DND-41 (cell line): Measurements from ENCODE around the gene NTN1.

ENCODE experiments used
- ATAC-seq: fragments of 200-7000 bp; cut with Tn5 transposase; 3 replicates; pipeline ENCODE4 v1.9.1; 2021; ENCODE audit warnings: low read depth; ENCODE audit not compliant: insufficient read depth
- DNase-seq: peaks from one replicate; pipeline ENCODE4 v3.0.0-alpha.2; 2020
- H2AFZ ChIP-seq: 2 replicates; pipeline ENCODE4 v1.6.0; 2012; ENCODE audit warnings: low read depth, low read length
- H3K27ac ChIP-seq: 2 replicates; pipeline ENCODE4 v1.5.1; 2012; ENCODE audit warnings: low read length, inconsistent platforms
- H3K27me3 ChIP-seq: fragments of 200-600 bp; sonication (generic); 2 replicates; pipeline ENCODE4 v1.6.0; 2012; ENCODE audit warnings: low read length, mild to moderate bottlenecking, inconsistent platforms; ENCODE audit not compliant: insufficient read depth, poor library complexity
- H3K36me3 ChIP-seq: 2 replicates; pipeline ENCODE4 v1.5.1; 2012; ENCODE audit warnings: low read length, inconsistent platforms; ENCODE audit not compliant: insufficient read depth
- H3K4me1 ChIP-seq: 2 replicates; pipeline ENCODE4 v1.5.1; 2012; ENCODE audit warnings: mild to moderate bottlenecking, low read length; ENCODE audit not compliant: insufficient read depth
- H3K4me2 ChIP-seq: 2 replicates; pipeline ENCODE4 v1.6.0; 2012; ENCODE audit warnings: mild to moderate bottlenecking, moderate library complexity, low read length, inconsistent platforms; ENCODE audit not compliant: insufficient read depth
- H3K4me3 ChIP-seq, 2 experiments: fragments of 200-600 bp in 1 of 2; shearing (Covaris generic) in 1 of 2; 2 replicates each; pipeline ENCODE4 v1.5.1; 2012 to 2016; ENCODE audit warnings: inconsistent platforms in 2 of 2, low read length in 2 of 2, mild to moderate bottlenecking in 2 of 2, low read depth in 1 of 2, moderate library complexity in 1 of 2
- H3K79me2 ChIP-seq: 2 replicates; pipeline ENCODE4 v1.6.0; 2012; ENCODE audit warnings: low read length, inconsistent platforms; ENCODE audit not compliant: insufficient read depth
- H3K9ac ChIP-seq: 2 replicates; pipeline ENCODE4 v1.6.0; 2012; ENCODE audit warnings: low read depth, mild to moderate bottlenecking, inconsistent platforms, low read length, moderate library complexity
- H3K9me3 ChIP-seq: 2 replicates; pipeline ENCODE4 v1.5.1; 2012; ENCODE audit warnings: low read length, moderate library complexity, mild to moderate bottlenecking, inconsistent platforms; ENCODE audit not compliant: insufficient read depth, severe bottlenecking
- H4K20me1 ChIP-seq: 2 replicates; pipeline ENCODE4 v1.6.0; 2012; ENCODE audit warnings: low read length; ENCODE audit not compliant: insufficient read depth
- EZH2 ChIP-seq: IDR thresholded peaks from 3 replicates; pipeline ENCODE4 v1.6.1; 2012; ENCODE audit warnings: borderline replicate concordance, low read depth, mild to moderate bottlenecking, moderate library complexity, low read length, inconsistent platforms; ENCODE audit not compliant: severe bottlenecking
- TF ChIP-seq, protein P1 (sequence below): IDR thresholded peaks from 2 replicates; pipeline ENCODE4 v1.5.1; 2012; ENCODE audit warnings: borderline replicate concordance, low read length, moderate library complexity, mild to moderate bottlenecking; ENCODE audit not compliant: poor library complexity, severe bottlenecking; ENCODE audit errors: extremely low read depth

The NTN1 gene

DNA sequence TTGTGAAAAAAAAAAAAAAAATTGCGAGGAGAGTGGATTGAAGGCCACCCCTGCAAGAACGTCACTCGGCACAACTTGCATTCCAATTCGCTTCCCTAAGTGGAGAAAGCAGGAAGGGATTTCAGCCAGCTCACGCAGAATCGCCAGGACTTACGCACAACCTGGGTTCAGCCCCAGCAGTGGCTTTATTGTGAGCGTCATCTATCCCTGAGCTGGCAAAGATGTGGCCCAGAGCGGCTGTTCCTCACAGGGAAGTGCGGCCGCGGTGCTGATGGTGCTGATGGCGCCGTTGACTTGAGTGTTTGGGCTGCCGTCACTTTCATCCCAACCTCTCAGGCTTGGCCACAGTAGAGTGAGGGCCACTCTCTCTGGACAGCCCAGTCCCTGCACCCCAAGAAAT, 197.6 kb downstream of the NTN1 start:
- Histone ChIP-seq H3K27me3 (no peaks in the 10 kb centered on the region), H3K79me2 (no peaks in the 10 kb centered on the region), H2AFZ (no peak overlapping the region), H3K4me3 (no peak overlapping the region), H3K27ac (no peak overlapping the region), H3K9me3 (peaks cover 11% of the 10 kb centered on the region), H3K9ac (no peak overlapping the region), H3K36me3 (no peaks in the 10 kb centered on the region), H3K4me2 (no peak overlapping the region), H4K20me1 (no peaks in the 10 kb centered on the region; the same call in 1 of the 2 replicates), H3K4me1 (no peaks in the 10 kb centered on the region)
- DNase-seq (no peak), ATAC-seq (no peak)
- TF ChIP-seq EZH2, result no peak
- TF ChIP-seq, protein P1, sequence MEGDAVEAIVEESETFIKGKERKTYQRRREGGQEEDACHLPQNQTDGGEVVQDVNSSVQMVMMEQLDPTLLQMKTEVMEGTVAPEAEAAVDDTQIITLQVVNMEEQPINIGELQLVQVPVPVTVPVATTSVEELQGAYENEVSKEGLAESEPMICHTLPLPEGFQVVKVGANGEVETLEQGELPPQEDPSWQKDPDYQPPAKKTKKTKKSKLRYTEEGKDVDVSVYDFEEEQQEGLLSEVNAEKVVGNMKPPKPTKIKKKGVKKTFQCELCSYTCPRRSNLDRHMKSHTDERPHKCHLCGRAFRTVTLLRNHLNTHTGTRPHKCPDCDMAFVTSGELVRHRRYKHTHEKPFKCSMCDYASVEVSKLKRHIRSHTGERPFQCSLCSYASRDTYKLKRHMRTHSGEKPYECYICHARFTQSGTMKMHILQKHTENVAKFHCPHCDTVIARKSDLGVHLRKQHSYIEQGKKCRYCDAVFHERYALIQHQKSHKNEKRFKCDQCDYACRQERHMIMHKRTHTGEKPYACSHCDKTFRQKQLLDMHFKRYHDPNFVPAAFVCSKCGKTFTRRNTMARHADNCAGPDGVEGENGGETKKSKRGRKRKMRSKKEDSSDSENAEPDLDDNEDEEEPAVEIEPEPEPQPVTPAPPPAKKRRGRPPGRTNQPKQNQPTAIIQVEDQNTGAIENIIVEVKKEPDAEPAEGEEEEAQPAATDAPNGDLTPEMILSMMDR, result no peak

DNA sequence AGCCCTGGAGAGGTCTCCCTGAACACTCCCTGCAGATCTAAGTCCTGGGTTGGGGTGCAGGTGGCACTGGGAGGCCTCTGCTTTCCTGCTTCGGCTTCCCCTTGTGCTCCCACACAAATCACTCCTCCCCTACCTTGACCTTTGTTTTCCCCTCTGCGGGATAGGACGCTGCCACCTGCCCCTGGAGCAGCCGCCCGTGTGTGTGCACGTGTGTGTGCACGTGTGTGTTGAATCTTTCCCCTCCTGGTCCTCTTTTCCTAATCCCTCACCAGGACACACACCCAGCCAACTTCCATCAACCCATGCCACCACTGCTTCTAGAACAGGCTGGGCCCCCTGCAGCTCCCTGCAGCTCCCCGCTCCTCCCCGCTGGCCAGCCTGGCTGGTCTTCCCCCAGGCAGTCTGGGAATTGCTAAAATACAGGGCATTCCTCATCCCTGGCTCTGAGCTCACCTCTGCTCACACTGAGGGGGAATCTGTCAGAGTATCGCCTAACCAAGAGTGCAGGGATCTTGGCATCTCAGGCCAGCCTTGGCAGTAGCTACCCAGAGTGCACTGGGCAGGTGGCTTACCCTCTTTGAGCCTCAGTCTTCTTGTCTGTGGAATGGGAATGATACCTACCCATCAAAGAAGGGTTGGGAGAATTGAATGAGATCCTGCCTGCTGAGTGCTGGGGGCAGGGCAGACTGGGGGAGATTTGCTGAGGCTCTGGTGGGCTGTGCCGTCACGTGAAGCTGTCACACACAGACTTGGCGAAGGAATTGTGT, 198.5 kb downstream of the NTN1 start:
- DNase-seq, result no peak
- Histone ChIP-seq H3K4me1 (no peaks in the 10 kb centered on the region), H3K27me3 (no peaks in the 10 kb centered on the region), H3K79me2 (no peaks in the 10 kb centered on the region), H3K27ac (no peak overlapping the region), H4K20me1 (no peaks in the 10 kb centered on the region; the same call in 1 of the 2 replicates), H3K4me2 (no peak overlapping the region), H3K36me3 (no peaks in the 10 kb centered on the region), H3K4me3 (no peak overlapping the region), H3K9me3 (peaks cover 11% of the 10 kb centered on the region), H2AFZ (no peak overlapping the region), H3K9ac (no peak overlapping the region)
- ATAC-seq, result no peak
- TF ChIP-seq, protein P1, result no peak
- TF ChIP-seq EZH2, result no peak

DNA sequence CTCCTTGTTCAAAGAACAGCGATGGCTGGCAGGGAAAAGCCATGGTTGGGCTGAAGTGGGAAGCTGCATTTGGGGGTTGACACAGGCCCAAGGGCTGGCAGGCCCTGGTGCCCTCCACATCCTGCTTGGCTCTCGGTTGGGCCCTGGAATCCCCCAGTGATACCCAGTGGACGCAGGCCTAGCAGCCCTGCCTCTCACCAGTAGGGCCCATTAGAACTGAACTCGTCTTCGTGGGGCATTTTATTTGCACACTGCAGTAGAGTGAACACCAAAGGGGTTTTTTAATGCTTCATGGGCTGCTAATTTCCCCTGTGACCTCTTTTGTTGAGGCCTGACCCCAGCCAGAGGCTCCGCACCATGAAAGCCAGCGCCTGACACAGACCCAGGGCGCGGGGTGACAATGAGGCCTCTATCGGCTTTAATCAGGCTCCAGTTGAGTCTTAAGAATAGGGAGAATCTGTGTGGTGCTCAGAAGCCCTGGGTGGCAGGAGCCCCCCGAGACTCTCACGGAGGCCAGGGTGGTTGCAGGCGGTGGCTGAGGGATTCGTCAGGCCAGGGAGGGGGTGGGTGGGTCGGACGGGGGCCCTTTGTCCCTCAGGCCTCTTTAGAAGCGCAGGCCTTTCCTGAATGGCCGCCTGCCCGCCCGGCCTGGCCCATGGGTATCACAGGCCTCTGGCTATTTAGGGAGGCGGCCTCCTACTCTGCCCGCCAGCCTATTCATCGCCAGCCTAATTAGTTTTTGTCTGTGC, 199.3 kb downstream of the NTN1 start:
- ATAC-seq (no peak), DNase-seq (no peak)
- Histone ChIP-seq H3K79me2 (no peaks in the 10 kb centered on the region), H3K9ac (no peak overlapping the region), H3K4me3 (no peak overlapping the region), H4K20me1 (no peaks in the 10 kb centered on the region; the same call in 1 of the 2 replicates), H2AFZ (no peak overlapping the region), H3K36me3 (no peaks in the 10 kb centered on the region), H3K27me3 (no peaks in the 10 kb centered on the region), H3K27ac (no peak overlapping the region), H3K4me1 (no peaks in the 10 kb centered on the region), H3K9me3 (peaks cover 8% of the 10 kb centered on the region), H3K4me2 (no peak overlapping the region)
- no peak for TF ChIP-seq EZH2
- TF ChIP-seq, protein P1, result no peak
